HG03095 (cell line): Measurements from ENCODE around the gene CSNK1E.

ENCODE experiments used
- ATAC-seq: cut with Tn5 transposase; IDR thresholded peaks from one replicate; pipeline ENCODE4 v1.9.1; 2021; ENCODE audit warnings: moderate library complexity; ENCODE audit not compliant: unreplicated experiment

CSNK1E gene

GRCh38 chr22:38250643-38251340, 66.4 kb downstream of the CSNK1E start:
- no peak for ATAC-seq

GRCh38 chr22:38249803-38250642, 67.2 kb downstream of the CSNK1E start:
- ATAC-seq, result no peak

DNA sequence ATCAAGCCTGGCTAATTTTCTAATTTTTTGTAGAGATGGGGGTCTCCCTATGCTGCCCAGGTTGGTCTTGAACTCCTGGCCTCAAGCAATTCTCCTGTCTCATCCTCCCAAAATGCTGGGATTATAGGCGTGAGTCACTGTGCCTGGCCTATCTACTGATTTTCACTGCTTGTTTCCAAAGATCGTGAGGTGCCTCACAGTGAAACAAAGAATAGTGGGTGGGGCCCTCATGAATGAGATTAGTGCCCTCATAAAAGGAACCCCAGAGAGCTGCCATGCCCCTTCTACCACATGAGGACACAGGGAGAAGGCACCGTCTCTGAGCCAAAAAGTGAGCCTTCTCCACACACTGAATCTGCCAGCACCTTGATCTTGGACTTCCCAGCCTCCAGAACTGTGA, 67.9 kb downstream of the CSNK1E start:
- ATAC-seq, result no peak

- no peak for ATAC-seq
These were observed 69.0 kb downstream of the CSNK1E start for GRCh38 chr22:38248280-38248679.

DNA sequence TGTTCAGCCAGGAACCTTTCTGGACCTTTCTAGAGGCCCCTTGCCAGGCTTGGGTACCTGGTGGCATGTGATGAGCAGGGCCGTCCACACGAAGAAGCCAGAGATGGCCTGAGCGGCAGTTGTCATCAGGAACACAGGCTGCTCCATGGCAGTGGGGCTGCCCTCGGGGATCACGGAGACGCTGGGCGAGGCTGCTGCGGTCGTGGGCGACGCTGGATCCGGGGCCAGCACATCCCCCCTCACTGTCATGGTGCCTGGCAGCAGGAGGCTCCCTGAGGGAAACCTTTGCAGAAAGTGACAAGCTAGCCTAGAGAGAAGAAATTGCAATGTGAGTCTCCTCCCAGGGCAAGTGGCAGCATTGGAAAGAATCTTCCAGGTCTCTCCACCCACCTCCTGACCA, 69.5 kb downstream of the CSNK1E start:
- ATAC-seq, result no peak

DNA sequence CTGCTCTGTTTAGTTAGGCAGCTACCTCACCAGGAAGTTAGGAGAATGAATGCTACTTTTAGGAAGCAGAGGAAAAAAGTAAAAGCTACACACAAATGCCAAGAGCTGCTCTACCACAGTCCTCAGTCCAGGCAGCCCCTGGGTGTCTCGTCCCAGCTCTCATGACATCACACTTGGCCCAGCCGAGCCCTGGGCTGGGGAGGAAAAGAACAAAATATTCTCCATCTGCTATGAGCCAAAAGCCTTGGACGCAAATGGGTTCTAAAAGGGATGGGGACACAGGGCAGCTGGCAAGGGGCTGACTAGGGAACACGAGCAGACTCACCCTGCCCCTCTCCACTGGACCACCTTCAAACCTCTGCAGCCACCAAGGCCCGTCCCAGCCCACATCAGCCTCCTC, 70.5 kb downstream of the CSNK1E start:
- ATAC-seq, result no peak

DNA sequence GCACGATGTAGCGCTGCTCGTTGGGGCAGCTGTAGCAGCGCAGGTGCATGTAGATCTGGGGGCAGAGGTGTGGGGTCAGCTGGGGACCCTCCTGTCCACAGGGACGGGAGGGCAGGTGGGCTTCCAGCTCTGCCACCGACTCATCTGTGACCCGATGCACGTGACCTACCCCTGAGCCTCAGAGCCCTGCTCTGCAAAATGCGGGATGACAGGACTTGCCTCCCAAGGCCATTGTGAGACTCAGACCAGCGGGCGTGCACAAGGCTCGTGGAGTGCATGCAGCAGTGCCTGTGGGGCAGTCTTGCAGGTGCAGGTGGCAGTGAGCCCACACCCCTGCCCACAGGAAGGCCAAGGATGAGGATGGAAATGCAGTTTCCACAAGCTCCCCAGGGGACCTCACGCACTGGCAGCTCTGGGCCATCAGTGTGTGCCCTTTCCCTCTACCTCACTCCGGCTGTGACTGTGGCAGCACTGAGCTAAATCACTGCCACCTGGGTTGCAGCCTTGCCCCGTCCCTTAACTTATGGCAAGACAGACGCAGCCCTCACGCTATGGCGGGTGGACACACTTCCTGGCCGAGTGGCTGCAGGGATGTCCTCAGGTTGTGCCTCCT, 71.1 kb downstream of the CSNK1E start:
- ATAC-seq, result no peak

DNA sequence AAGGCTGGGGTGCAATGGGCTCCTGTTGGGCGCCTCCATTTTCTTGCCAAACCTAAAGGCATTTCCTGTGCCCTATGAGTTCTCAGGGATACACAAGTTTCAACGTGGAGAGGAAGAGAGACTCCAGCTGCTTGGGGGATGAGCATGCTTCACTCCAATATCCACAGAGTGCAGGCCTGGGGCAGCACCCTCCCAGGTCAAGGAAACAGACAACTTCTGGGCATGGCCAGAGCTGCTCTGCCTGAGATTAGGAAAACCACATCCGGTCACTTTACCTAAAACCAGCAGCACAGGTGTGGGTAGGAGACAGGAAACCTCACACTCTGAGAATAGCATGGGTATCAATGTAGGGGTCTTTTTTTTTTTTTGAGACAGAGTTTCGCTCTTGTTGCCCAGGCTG, 73.1 kb downstream of the CSNK1E start:
- no peak for ATAC-seq

GRCh38 chr22:38243007-38243765, 74.0 kb downstream of the CSNK1E start:
- ATAC-seq, result no peak

- ATAC-seq, result no peak
These were observed 76.4 kb downstream of the CSNK1E start for GRCh38 chr22:38240734-38241252.
